BJ (cell line): Measurements from ENCODE around the gene GUCY1A2. TPM values are rescaled to one million over a fixed set of nuclear protein-coding genes. Genes with fewer than 3 reads are reported as not detected.

Experiments
- CTCF ChIA-PET: fragments of 350-600 bp; formaldehyde crosslinking; extraction: SDS; loops from one replicate; lab custom pipeline; 2021; ENCODE audit warnings: antibody characterized with exemption, inconsistent platforms; lab: Yijun Ruan, JAX
- POLR2A ChIA-PET: fragments of 300-600 bp; sonication (Branson Sonifier 250); formaldehyde crosslinking; extraction: SDS; loops from one replicate; lab custom pipeline; 2021; ENCODE audit warnings: antibody characterized with exemption; lab: Charles Lee
- DNase-seq: peaks from one replicate; pipeline ENCODE4 v3.0.0-alpha.2; 2011; ENCODE audit warnings: low read depth
- H3K27me3 ChIP-seq: 2 replicates; pipeline ENCODE4 v1.6.0; 2011; ENCODE audit warnings: low read length; ENCODE audit not compliant: control insufficient read depth, insufficient read depth
- H3K36me3 ChIP-seq: 2 replicates; pipeline ENCODE4 v1.5.1; 2011; ENCODE audit warnings: low read length; ENCODE audit not compliant: control insufficient read depth, insufficient read depth
- H3K4me3 ChIP-seq: 2 replicates; pipeline ENCODE4 v1.5.1; 2011; ENCODE audit warnings: low read depth, mild to moderate bottlenecking, control low read depth, low read length
- CTCF ChIP-seq: IDR thresholded peaks from 2 replicates; pipeline ENCODE4 v1.5.1; 2011; ENCODE audit warnings: low read depth, mild to moderate bottlenecking, control low read depth, inconsistent platforms, low read length, moderate library complexity; ENCODE audit not compliant: insufficient read depth
- polyA plus RNA-seq: library from polyadenylated mRNA; depleted of rRNA; stranded (reverse); fragments of >200 nt; gene quantifications from 2 replicates; pipeline ENCODE4 v1.2.3, GENCODE V29; 2011

The GUCY1A2 gene
- polyA plus RNA-seq, 1 experiment, result 0.53 TPM

GRCh38 chr11:106998116-106998915, 20.0 kb downstream of the GUCY1A2 start:
- peak; percentile 85 for DNase-seq
- POLR2A ChIA-PET, result no interaction called here
- TF ChIP-seq CTCF, result no peak

GRCh38 chr11:106997227-106997626, 21.0 kb downstream of the GUCY1A2 start:
- Histone ChIP-seq H3K36me3 (no peaks in the 10 kb centered on the region), H3K27me3 (no peaks in the 10 kb centered on the region), H3K4me3 (no peak overlapping the region)
- POLR2A ChIA-PET, result no interaction called here
- TF ChIP-seq CTCF, result no peak
- CTCF ChIA-PET, result interaction anchor here (2.5 kb wide), 1 partner anchor 9 kb away, joined by 7 read pairs; no protein-coding TSS in a partner anchor
- DNase-seq, result no peak

More at GRCh38 chr11:106998116-106998915, 20.0 kb downstream of the GUCY1A2 start:
- Histone ChIP-seq H3K27me3 (no peaks in the 10 kb centered on the region), H3K4me3 (no peak overlapping the region), H3K36me3 (no peaks in the 10 kb centered on the region)
- CTCF ChIA-PET, result interaction anchor here (2.5 kb wide), 1 partner anchor 10 kb away, joined by 7 read pairs; no protein-coding TSS in a partner anchor

GRCh38 chr11:106996691-106997090, 21.6 kb downstream of the GUCY1A2 start:
- no peak for DNase-seq
- no peak for TF ChIP-seq CTCF
- ChIA-PET POLR2A (no interaction called here), CTCF (interaction anchor here (0.7 kb wide), 1 partner anchor 39 kb away, joined by 3 read pairs; no protein-coding TSS in a partner anchor)
- no peaks in the 10 kb centered on the region for H3K27me3 ChIP-seq
- no peaks in the 10 kb centered on the region for H3K36me3 ChIP-seq
- H3K4me3 ChIP-seq, result no peak overlapping the region

- CTCF ChIA-PET, result interaction anchor here (1.3 kb wide), 1 partner anchor 27 kb away, joined by 5 read pairs; the partner anchor contains the start of gene GUCY1A2
- TF ChIP-seq CTCF, result no peak
- H3K4me3 ChIP-seq, result no peak overlapping the region
- H3K36me3 ChIP-seq, result no peaks in the 10 kb centered on the region
- no peak for DNase-seq
- POLR2A ChIA-PET, result no interaction called here
- H3K27me3 ChIP-seq, result no peaks in the 10 kb centered on the region
Measured at GRCh38 chr11:106990331-106990730, 27.9 kb downstream of the GUCY1A2 start.

GRCh38 chr11:106989078-106989455, 29.2 kb downstream of the GUCY1A2 start:
- POLR2A ChIA-PET, result no interaction called here
- no peak for TF ChIP-seq CTCF
- Histone ChIP-seq H3K27me3 (no peaks in the 10 kb centered on the region), H3K4me3 (no peak overlapping the region), H3K36me3 (no peaks in the 10 kb centered on the region)
- DNase-seq, result no peak
- CTCF ChIA-PET, result interaction anchor here (1.3 to 2.0 kb wide), 2 partner anchors 9 to 28 kb away, joined by 5 to 7 read pairs; partner anchors contain the start of gene GUCY1A2
